Measurements from ENCODE around the gene SAMD4A.
A peak's percentile ranks its signal among the peaks of the same experiment; 100 is the strongest.

SAMD4A gene

GRCh38 chr14:54566410-54567223 is at the start of gene SAMD4A:
Gene SAMD4A (plus strand): TSS chr14:54567128. CDS start chr14:54567917, 789 bp downstream.
- DNase-seq, result no peak

- no peak for DNase-seq
Measured at GRCh38 chr14:54524410-54524809, 42.5 kb upstream of the SAMD4A start.

GRCh38 chr14:54528973-54529372 is 38.0 kb upstream of the SAMD4A start:
- DNase-seq, result no peak

- no peak for DNase-seq
Measured at GRCh38 chr14:54529811-54530210, 37.1 kb upstream of the SAMD4A start.

- DNase-seq, result no peak
Measured at GRCh38 chr14:54532111-54533012, 34.6 kb upstream of the SAMD4A start.

- DNase-seq, result no peak
Measured at GRCh38 chr14:54533100-54533499, 33.8 kb upstream of the SAMD4A start.

GRCh38 chr14:54535126-54535525 is 31.8 kb upstream of the SAMD4A start:
- DNase-seq, result no peak

GRCh38 chr14:54535646-54536045 is 31.3 kb upstream of the SAMD4A start:
- DNase-seq, result no peak

- no peak for DNase-seq
Measured at GRCh38 chr14:54537651-54538050, 29.3 kb upstream of the SAMD4A start.

GRCh38 chr14:54538055-54538454 is 28.9 kb upstream of the SAMD4A start:
- DNase-seq, result no peak

- DNase-seq, result no peak
Measured at GRCh38 chr14:54547583-54547982, 19.3 kb upstream of the SAMD4A start.

- no peak for DNase-seq
Measured at GRCh38 chr14:54548491-54548890, 18.4 kb upstream of the SAMD4A start.

- DNase-seq, result no peak
Measured at GRCh38 chr14:54549862-54550261, 17.1 kb upstream of the SAMD4A start.

- DNase-seq, result no peak
Measured at GRCh38 chr14:54550514-54550913, 16.4 kb upstream of the SAMD4A start.

GRCh38 chr14:54554401-54554800 is 12.5 kb upstream of the SAMD4A start:
- DNase-seq, result no peak

- DNase-seq, result no peak
Measured at GRCh38 chr14:54555651-54556050, 11.3 kb upstream of the SAMD4A start.

- no peak for DNase-seq
Measured at GRCh38 chr14:54556535-54556934, 10.4 kb upstream of the SAMD4A start.

GRCh38 chr14:54562334-54562733 is 4.6 kb upstream of the SAMD4A start:
- DNase-seq, result peak in 1 of 2 experiments; percentile 10

GRCh38 chr14:54564071-54564867 is 2.7 kb upstream of the SAMD4A start:
- DNase-seq, result peak; percentile 2 to 3

- DNase-seq, result peak; percentile 35 to 60
Measured at GRCh38 chr14:54564868-54565784, 1.8 kb upstream of the SAMD4A start.

- peak; percentile 26 to 55 for DNase-seq
Measured at GRCh38 chr14:54565785-54566409, 1.0 kb upstream of the SAMD4A start.

All from SHP77 (cell line).